Measurements from ENCODE around the gene LRGUK. TPM values are rescaled to one million over a fixed set of nuclear protein-coding genes. Genes with fewer than 3 reads are reported as not detected.

Gene LRGUK
- total and polyA plus RNA-seq, 2 donors: 0.16 to 0.42 TPM

DNA sequence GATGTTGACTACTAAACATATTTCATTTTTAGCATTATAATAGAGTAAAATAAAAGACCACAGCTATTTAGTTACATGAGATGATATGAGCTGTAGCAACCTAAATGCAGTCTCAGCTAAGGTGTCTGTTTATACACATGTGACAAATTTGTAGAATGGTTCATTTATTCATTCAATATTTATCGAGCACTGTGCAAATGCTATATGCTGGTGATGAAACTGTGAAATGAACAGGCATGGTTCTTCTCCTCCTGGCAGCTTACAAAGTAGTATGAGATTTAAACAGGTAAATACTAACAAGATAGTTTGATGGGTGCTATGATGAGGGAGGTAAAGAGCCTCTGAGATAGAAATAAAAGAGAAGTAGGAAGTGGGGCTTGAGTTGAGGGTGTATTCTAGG lies 60.8 kb downstream of the LRGUK start:
- H3K36me3 ChIP-seq (ENCODE audit: control insufficient read depth in 2 of 2, insufficient read depth in 2 of 2, low read length in 1 of 2): no peaks in the 10 kb centered on the region
- H3K27me3 ChIP-seq (ENCODE audit: control insufficient read depth in 2 of 2, insufficient read depth in 1 of 2, low read length in 1 of 2): no peaks in the 10 kb centered on the region
- H3K27ac ChIP-seq (ENCODE audit: low read depth in 1 of 2, low read length in 1 of 2): no peak overlapping the region
- no peak for DNase-seq (ENCODE audit: low read depth in 6 of 9, low spot score in 9 of 9)
- WGBS: 93% methylated on average over 1 of the region's 1 CpG
- no peaks in the 10 kb centered on the region for H3K4me1 ChIP-seq (ENCODE audit: control insufficient read depth in 2 of 2, insufficient read depth in 2 of 2, low read length in 2 of 2)
- H3K4me3 ChIP-seq (ENCODE audit: low read length in 2 of 2): no peak overlapping the region
- H3K9me3 ChIP-seq (ENCODE audit: control insufficient read depth in 2 of 2, insufficient read depth in 1 of 2, low read length in 1 of 2): no peaks in the 10 kb centered on the region

DNA sequence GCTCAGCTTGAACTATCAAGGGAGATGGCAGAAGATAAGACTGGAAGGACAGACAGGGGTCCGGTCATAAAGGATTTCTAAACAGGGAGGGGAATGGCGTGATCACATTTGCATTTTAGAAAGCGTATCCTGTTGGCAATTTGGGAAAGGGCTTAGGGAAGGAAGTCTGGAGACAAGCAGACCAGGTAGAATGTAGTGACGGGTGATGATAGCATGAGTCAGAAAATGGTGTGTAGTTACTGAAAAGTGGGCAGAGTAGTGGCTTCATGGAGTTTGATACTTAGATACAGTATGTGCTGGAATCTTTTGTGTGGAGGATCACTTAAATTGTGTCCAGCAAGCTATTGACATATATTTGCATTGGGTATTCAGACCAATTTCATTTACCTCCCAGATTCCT lies 61.2 kb downstream of the LRGUK start:
- Histone ChIP-seq H3K27me3 (ENCODE audit: control insufficient read depth in 2 of 2, insufficient read depth in 1 of 2, low read length in 1 of 2) (no peaks in the 10 kb centered on the region), H3K4me3 (ENCODE audit: low read length in 2 of 2) (no peak overlapping the region), H3K4me1 (ENCODE audit: control insufficient read depth in 2 of 2, insufficient read depth in 2 of 2, low read length in 2 of 2) (no peaks in the 10 kb centered on the region), H3K27ac (ENCODE audit: low read depth in 1 of 2, low read length in 1 of 2) (no peak overlapping the region), H3K9me3 (ENCODE audit: control insufficient read depth in 2 of 2, insufficient read depth in 1 of 2, low read length in 1 of 2) (no peaks in the 10 kb centered on the region), H3K36me3 (ENCODE audit: control insufficient read depth in 2 of 2, insufficient read depth in 2 of 2, low read length in 1 of 2) (no peaks in the 10 kb centered on the region)
- 95% methylated on average over 4 of the region's 4 CpGs for WGBS
- DNase-seq (ENCODE audit: low read depth in 6 of 9, low spot score in 9 of 9): no peak

DNA sequence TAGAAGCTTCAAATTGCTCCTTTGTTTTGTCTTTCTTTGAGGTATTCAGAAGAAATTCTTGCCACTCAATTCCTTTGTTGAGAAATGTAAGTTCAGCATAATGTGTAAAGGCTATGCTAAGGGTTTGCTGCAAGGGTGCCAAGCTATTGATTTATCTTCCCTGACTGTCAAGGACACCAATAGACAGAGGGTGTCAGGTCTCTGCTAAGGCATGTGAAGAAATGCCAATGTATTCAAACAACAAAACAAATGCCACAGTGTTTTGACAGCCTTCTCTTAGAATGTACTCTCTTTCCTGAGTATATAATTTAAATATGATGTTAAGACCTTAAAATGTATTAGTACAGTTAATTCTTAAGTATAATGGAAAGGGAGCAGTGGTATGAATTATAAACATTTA lies 62.4 kb downstream of the LRGUK start:
- Histone ChIP-seq H3K4me1 (ENCODE audit: control insufficient read depth in 2 of 2, insufficient read depth in 2 of 2, low read length in 2 of 2) (no peaks in the 10 kb centered on the region), H3K9me3 (ENCODE audit: control insufficient read depth in 2 of 2, insufficient read depth in 1 of 2, low read length in 1 of 2) (no peaks in the 10 kb centered on the region), H3K4me3 (ENCODE audit: low read length in 2 of 2) (no peak overlapping the region), H3K27me3 (ENCODE audit: control insufficient read depth in 2 of 2, insufficient read depth in 1 of 2, low read length in 1 of 2) (no peaks in the 10 kb centered on the region), H3K27ac (ENCODE audit: low read depth in 1 of 2, low read length in 1 of 2) (no peak overlapping the region), H3K36me3 (ENCODE audit: control insufficient read depth in 2 of 2, insufficient read depth in 2 of 2, low read length in 1 of 2) (no peaks in the 10 kb centered on the region)
- DNase-seq (ENCODE audit: low read depth in 6 of 9, low spot score in 9 of 9): no peak

DNA sequence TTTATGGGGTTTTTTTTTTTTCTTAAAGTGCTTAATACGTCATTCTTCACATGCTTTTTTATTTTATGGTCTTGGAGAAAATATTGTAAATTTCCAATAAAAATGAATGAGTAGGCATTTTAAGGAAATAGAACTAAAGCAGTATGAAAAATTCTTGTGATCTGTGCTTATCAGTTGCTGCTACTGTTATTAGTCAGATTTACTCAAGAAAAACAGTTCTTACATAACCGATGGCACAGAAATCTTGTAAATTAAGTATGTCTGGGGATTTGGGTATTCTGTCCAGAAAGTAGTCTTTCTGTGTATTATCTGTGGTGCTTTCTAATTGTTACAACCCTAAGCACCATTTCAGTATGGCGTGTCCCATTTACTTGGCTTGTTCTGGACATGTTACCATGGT lies 64.7 kb downstream of the LRGUK start:
- Histone ChIP-seq H3K4me3 (ENCODE audit: low read length in 2 of 2) (no peak overlapping the region), H3K9me3 (ENCODE audit: control insufficient read depth in 2 of 2, insufficient read depth in 1 of 2, low read length in 1 of 2) (no peaks in the 10 kb centered on the region), H3K27ac (ENCODE audit: low read depth in 1 of 2, low read length in 1 of 2) (no peak overlapping the region), H3K4me1 (ENCODE audit: control insufficient read depth in 2 of 2, insufficient read depth in 2 of 2, low read length in 2 of 2) (peaks cover 0 to 2% of the 10 kb centered on the region in 2 donors), H3K36me3 (ENCODE audit: control insufficient read depth in 2 of 2, insufficient read depth in 2 of 2, low read length in 1 of 2) (no peaks in the 10 kb centered on the region), H3K27me3 (ENCODE audit: control insufficient read depth in 2 of 2, insufficient read depth in 1 of 2, low read length in 1 of 2) (no peaks in the 10 kb centered on the region)
- WGBS: 95% methylated on average over 3 of the region's 3 CpGs
- no peak for DNase-seq (ENCODE audit: low read depth in 6 of 9, low spot score in 9 of 9)

DNA sequence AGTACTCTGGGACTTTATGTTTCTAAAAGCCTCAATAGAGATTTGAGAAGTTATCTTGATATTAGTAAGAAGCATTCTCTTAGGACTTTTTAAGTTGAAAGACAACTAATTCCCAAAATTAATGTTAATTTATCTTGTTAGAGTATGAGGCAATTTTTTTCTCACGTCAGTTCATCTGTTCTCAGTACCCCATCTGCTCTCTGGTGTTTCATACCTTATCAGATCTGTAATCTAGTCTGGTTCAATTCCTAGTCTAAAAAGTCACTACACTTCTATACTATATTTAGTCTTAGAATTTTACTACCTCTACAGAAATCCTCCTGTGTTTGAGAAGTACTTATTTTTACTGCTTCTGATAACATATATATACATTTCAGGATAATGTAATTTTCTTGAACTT lies 66.1 kb downstream of the LRGUK start:
- Histone ChIP-seq H3K9me3 (ENCODE audit: control insufficient read depth in 2 of 2, insufficient read depth in 1 of 2, low read length in 1 of 2) (no peaks in the 10 kb centered on the region), H3K27me3 (ENCODE audit: control insufficient read depth in 2 of 2, insufficient read depth in 1 of 2, low read length in 1 of 2) (no peaks in the 10 kb centered on the region), H3K4me3 (ENCODE audit: low read length in 2 of 2) (no peak overlapping the region), H3K4me1 (ENCODE audit: control insufficient read depth in 2 of 2, insufficient read depth in 2 of 2, low read length in 2 of 2) (peaks cover 0 to 2% of the 10 kb centered on the region in 2 donors), H3K36me3 (ENCODE audit: control insufficient read depth in 2 of 2, insufficient read depth in 2 of 2, low read length in 1 of 2) (no peaks in the 10 kb centered on the region), H3K27ac (ENCODE audit: low read depth in 1 of 2, low read length in 1 of 2) (no peak overlapping the region)
- DNase-seq (ENCODE audit: low read depth in 6 of 9, low spot score in 9 of 9): no peak
- 84% methylated on average over 1 of the region's 1 CpG for WGBS

DNA sequence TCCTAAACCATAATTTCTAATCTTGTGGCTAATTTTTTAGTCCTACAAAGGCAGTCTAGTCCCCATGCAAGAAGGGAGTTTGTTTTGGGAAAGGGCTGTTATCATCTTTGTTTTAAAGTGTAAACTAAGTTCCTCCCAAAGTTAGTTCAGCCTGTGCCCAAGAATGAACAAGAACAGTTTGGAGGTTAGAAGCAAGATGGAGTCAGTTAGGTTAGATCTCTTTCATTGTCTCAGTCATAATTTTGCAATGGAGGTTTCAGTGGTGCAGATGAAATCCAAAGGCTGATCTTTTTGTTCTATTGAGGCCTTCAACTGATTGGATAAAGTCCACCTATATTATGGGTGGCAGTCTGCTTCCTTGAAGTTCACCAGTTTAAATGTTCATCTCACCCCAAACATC lies 68.1 kb downstream of the LRGUK start:
- Histone ChIP-seq H3K4me3 (ENCODE audit: low read length in 2 of 2) (no peak overlapping the region), H3K27me3 (ENCODE audit: control insufficient read depth in 2 of 2, insufficient read depth in 1 of 2, low read length in 1 of 2) (no peaks in the 10 kb centered on the region), H3K4me1 (ENCODE audit: control insufficient read depth in 2 of 2, insufficient read depth in 2 of 2, low read length in 2 of 2) (peaks cover 0 to 2% of the 10 kb centered on the region in 2 donors), H3K9me3 (ENCODE audit: control insufficient read depth in 2 of 2, insufficient read depth in 1 of 2, low read length in 1 of 2) (no peaks in the 10 kb centered on the region), H3K36me3 (ENCODE audit: control insufficient read depth in 2 of 2, insufficient read depth in 2 of 2, low read length in 1 of 2) (no peaks in the 10 kb centered on the region), H3K27ac (ENCODE audit: low read depth in 1 of 2, low read length in 1 of 2) (no peak overlapping the region)
- DNase-seq (ENCODE audit: low read depth in 6 of 9, low spot score in 9 of 9): no peak

DNA sequence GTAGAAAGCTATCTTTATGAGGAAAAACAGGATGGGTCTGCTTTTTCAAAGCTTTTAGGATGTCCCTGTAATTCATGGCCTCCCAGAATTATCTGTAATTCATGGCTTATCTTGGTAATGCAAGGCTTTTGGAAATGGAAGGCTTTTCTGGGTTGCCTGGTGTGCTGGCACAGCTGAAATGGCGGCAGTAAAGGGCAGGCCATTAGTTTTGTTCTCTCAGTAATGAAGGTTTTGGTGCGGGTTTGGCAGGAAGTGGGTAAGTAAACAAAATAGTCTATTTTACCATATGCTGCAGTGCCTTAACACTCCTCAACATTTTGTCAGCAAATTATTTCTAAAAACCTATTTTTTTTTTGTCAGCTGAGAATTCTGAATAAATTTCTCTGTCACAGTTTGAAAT lies 69.3 kb downstream of the LRGUK start:
- H3K27ac ChIP-seq (ENCODE audit: low read depth in 1 of 2, low read length in 1 of 2): no peak overlapping the region
- H3K4me1 ChIP-seq (ENCODE audit: control insufficient read depth in 2 of 2, insufficient read depth in 2 of 2, low read length in 2 of 2): peaks cover 0 to 2% of the 10 kb centered on the region in 2 donors
- H3K36me3 ChIP-seq (ENCODE audit: control insufficient read depth in 2 of 2, insufficient read depth in 2 of 2, low read length in 1 of 2): no peaks in the 10 kb centered on the region
- WGBS: 92% methylated on average over 2 of the region's 2 CpGs
- no peaks in the 10 kb centered on the region for H3K9me3 ChIP-seq (ENCODE audit: control insufficient read depth in 2 of 2, insufficient read depth in 1 of 2, low read length in 1 of 2)
- no peaks in the 10 kb centered on the region for H3K27me3 ChIP-seq (ENCODE audit: control insufficient read depth in 2 of 2, insufficient read depth in 1 of 2, low read length in 1 of 2)
- no peak overlapping the region for H3K4me3 ChIP-seq (ENCODE audit: low read length in 2 of 2)
- no peak for DNase-seq (ENCODE audit: low read depth in 6 of 9, low spot score in 9 of 9)

DNA sequence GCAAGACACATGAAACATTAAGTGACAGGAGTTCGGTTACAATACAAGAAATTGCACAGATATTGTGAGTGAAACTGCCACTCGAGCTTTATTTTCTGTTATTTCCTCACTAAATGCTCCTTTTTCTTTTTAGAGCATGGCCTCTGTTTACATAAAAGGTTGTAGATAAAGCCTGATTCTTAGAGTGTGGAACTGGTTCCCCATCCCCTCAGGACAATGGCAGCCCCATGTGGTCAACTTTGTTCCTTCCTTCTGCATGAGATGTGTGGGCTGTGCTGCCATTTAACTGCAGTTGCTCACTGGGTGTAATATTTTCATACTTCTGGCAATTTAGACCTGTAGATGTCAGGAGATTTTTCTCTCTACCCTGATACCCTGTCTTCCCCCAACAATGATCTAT lies 70.2 kb downstream of the LRGUK start:
- Histone ChIP-seq H3K4me1 (ENCODE audit: control insufficient read depth in 2 of 2, insufficient read depth in 2 of 2, low read length in 2 of 2) (peaks cover 0 to 2% of the 10 kb centered on the region in 2 donors), H3K9me3 (ENCODE audit: control insufficient read depth in 2 of 2, insufficient read depth in 1 of 2, low read length in 1 of 2) (no peaks in the 10 kb centered on the region), H3K36me3 (ENCODE audit: control insufficient read depth in 2 of 2, insufficient read depth in 2 of 2, low read length in 1 of 2) (no peaks in the 10 kb centered on the region), H3K27ac (ENCODE audit: low read depth in 1 of 2, low read length in 1 of 2) (no peak overlapping the region), H3K4me3 (ENCODE audit: low read length in 2 of 2) (no peak overlapping the region), H3K27me3 (ENCODE audit: control insufficient read depth in 2 of 2, insufficient read depth in 1 of 2, low read length in 1 of 2) (no peaks in the 10 kb centered on the region)
- WGBS: 93% methylated on average over 2 of the region's 2 CpGs
- DNase-seq (ENCODE audit: low read depth in 6 of 9, low spot score in 9 of 9): no peak

DNA sequence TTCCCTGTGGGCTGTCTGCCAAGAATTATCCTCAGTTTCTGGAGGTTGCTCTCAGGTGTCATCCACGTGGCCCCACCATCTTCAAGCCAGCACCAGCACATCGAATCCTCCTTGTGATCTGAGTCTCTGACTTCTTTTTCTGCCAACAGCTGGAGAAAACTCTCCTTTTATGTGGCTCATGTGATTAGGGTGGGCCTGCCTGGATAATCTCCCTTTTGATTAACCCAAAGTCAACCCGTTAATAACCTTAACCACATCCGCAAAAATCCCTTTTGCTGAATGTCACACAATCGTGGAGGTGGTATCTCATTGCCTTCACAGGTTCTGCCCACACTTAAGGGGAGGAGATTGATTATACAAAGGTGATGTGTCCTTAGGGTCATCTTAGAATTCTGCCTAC lies 73.8 kb downstream of the LRGUK start:
- H3K27ac ChIP-seq (ENCODE audit: low read depth in 1 of 2, low read length in 1 of 2): no peak overlapping the region
- no peak for DNase-seq (ENCODE audit: low read depth in 6 of 9, low spot score in 9 of 9)
- H3K27me3 ChIP-seq (ENCODE audit: control insufficient read depth in 2 of 2, insufficient read depth in 1 of 2, low read length in 1 of 2): no peaks in the 10 kb centered on the region
- H3K36me3 ChIP-seq (ENCODE audit: control insufficient read depth in 2 of 2, insufficient read depth in 2 of 2, low read length in 1 of 2): no peaks in the 10 kb centered on the region
- H3K4me3 ChIP-seq (ENCODE audit: low read length in 2 of 2): no peak overlapping the region
- H3K4me1 ChIP-seq (ENCODE audit: control insufficient read depth in 2 of 2, insufficient read depth in 2 of 2, low read length in 2 of 2): no peaks in the 10 kb centered on the region
- WGBS: 94% methylated on average over 5 of the region's 5 CpGs
- H3K9me3 ChIP-seq (ENCODE audit: control insufficient read depth in 2 of 2, insufficient read depth in 1 of 2, low read length in 1 of 2): no peaks in the 10 kb centered on the region

DNA sequence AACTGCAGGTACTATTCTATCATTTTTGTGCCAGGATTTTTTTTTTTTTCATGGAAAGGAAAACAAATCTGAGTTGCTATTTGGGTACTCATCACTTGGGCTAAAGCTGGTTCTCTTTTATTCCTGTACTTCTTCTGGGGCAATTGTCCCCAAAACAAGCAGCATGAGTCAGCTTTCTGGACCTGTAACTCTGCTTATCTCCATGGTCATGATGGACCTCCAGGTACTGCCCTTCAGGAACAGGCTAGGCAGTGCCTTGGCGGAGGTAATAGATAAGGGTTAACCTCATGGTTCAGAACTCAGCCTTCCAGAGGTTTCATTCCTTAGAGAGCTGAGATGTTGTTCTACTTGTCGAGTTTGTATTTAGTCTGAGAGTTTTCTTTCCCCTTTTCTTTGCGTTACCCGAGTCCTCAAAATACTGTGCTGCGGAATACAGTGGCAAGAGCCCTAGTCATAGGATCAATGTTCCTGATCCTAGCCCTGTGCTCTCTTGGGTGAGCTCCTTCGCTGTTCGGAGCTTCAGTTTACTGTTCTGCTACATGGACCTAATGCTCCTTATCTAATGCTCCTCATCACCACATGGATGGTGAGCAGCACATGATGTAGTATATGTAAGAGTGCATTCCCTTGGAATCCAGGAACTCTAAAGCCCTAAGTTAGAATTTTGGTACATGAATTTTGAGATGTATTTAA lies 74.6 kb downstream of the LRGUK start:
- WGBS: 82% methylated on average over 7 of the region's 7 CpGs
- Histone ChIP-seq H3K9me3 (ENCODE audit: control insufficient read depth in 2 of 2, insufficient read depth in 1 of 2, low read length in 1 of 2) (no peaks in the 10 kb centered on the region), H3K4me1 (ENCODE audit: control insufficient read depth in 2 of 2, insufficient read depth in 2 of 2, low read length in 2 of 2) (no peaks in the 10 kb centered on the region), H3K27ac (ENCODE audit: low read depth in 1 of 2, low read length in 1 of 2) (no peak overlapping the region), H3K4me3 (ENCODE audit: low read length in 2 of 2) (no peak overlapping the region), H3K36me3 (ENCODE audit: control insufficient read depth in 2 of 2, insufficient read depth in 2 of 2, low read length in 1 of 2) (no peaks in the 10 kb centered on the region), H3K27me3 (ENCODE audit: control insufficient read depth in 2 of 2, insufficient read depth in 1 of 2, low read length in 1 of 2) (no peaks in the 10 kb centered on the region)
- DNase-seq (ENCODE audit: low read depth in 6 of 9, low spot score in 9 of 9): no peak
